ENCODE data around the gene DAB1.

DNA sequence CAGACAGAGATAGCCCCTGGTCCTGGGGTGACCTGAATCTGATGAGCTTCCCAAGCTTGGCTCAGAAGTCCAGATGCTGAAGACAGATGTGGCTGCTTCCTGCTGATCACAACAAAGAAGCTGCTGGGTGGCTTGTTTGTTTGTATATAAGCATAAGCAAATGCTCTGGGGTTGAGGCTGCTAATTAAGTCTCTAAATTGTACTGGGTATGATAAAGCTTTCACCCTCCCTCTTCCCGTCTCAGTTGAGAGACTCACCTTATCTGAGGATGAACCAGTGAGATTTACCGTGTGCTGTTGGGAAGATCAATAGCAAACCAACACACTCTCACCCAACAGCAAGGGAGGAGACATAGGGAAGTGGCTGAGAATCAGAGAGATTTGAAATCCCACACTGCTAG lies 42.0 kb downstream of the DAB1 start:
- TF ChIP-seq POLR2A (IDR thresholded peaks at IDR 0.05), result no peak
- TF ChIP-seq POLR2AphosphoS5 (IDR thresholded peaks at IDR 0.05), result no peak

Data from upper lobe of left lung (tissue), 4 donors.